Erythroblast (primary cell): ENCODE data around the gene FGF6.

Source experiments
- GATA1 ChIP-seq: IDR thresholded peaks from 2 replicates; pipeline ENCODE4 v1.6.1; 2011; ENCODE audit warnings: low read depth, mild to moderate bottlenecking, control low read depth, low read length, moderate library complexity
- POLR2A ChIP-seq: IDR thresholded peaks from 2 replicates; pipeline ENCODE4 v1.6.1; 2011; ENCODE audit warnings: mild to moderate bottlenecking, low read length

GRCh38 chr12:4388662-4389061, 57.0 kb downstream of the FGF6 start:
- TF ChIP-seq POLR2A (no peak), GATA1 (no peak)
